Suprapubic skin (tissue), 3 donors: ENCODE measurements around the gene AFP.

Experiments
- EP300 ChIP-seq: sonication (generic); formaldehyde crosslinking; IDR thresholded peaks from one replicate; pipeline ENCODE4 v1.6.1; 2017; ENCODE audit warnings: antibody characterized with exemption
- POLR2A ChIP-seq, 2 donors: fragments of 450-650 bp; IDR thresholded peaks; one replicate each; pipeline ENCODE4 v1.6.1; 2017; ENCODE audit warnings: antibody characterized with exemption in 2 of 2, mild to moderate bottlenecking in 2 of 2, moderate library complexity in 2 of 2
- TF ChIP-seq, protein P1 (sequence below), 2 donors: fragments of 200-600 bp in 1 of 2; fragments of 450-650 bp in 1 of 2; sonication (generic) in 1 of 2; IDR thresholded peaks; one replicate each; pipeline ENCODE4 v1.5.1; 2016 to 2019; ENCODE audit warnings: antibody characterized with exemption in 2 of 2, mild to moderate bottlenecking in 1 of 2, moderate library complexity in 1 of 2

DNA sequence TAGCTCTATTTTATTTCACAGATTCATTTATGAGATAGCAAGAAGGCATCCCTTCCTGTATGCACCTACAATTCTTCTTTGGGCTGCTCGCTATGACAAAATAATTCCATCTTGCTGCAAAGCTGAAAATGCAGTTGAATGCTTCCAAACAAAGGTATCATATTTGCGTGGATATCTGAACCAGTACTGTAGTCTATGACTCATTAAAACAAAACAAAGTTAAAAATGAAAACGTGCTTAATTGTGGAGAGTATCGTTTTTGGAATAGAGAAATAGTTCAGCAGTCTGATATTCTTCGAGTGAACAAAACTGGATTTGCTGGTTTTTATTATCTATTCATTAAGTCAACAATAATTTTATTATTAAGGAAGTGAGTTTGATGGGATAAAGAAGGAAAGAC, 6.3 kb downstream of the AFP start:
- TF ChIP-seq, protein P1, sequence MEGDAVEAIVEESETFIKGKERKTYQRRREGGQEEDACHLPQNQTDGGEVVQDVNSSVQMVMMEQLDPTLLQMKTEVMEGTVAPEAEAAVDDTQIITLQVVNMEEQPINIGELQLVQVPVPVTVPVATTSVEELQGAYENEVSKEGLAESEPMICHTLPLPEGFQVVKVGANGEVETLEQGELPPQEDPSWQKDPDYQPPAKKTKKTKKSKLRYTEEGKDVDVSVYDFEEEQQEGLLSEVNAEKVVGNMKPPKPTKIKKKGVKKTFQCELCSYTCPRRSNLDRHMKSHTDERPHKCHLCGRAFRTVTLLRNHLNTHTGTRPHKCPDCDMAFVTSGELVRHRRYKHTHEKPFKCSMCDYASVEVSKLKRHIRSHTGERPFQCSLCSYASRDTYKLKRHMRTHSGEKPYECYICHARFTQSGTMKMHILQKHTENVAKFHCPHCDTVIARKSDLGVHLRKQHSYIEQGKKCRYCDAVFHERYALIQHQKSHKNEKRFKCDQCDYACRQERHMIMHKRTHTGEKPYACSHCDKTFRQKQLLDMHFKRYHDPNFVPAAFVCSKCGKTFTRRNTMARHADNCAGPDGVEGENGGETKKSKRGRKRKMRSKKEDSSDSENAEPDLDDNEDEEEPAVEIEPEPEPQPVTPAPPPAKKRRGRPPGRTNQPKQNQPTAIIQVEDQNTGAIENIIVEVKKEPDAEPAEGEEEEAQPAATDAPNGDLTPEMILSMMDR (IDR thresholded peaks at IDR 0.05): no peak
- TF ChIP-seq POLR2A (IDR thresholded peaks at IDR 0.05): no peak
- TF ChIP-seq EP300: no peak
